Right lobe of liver (tissue), 6 donors: ENCODE results near the gene C20orf173. TPM values are rescaled to one million over a fixed set of nuclear protein-coding genes. Genes with fewer than 3 reads are reported as not detected.

Experiments used
- ATAC-seq, 4 donors: fragments of 200-7000 bp; cut with Tn5 transposase; one replicate each; pipeline ENCODE4 v1.9.1; 2020; ENCODE audit warnings: mild to moderate bottlenecking in 4 of 4, moderate library complexity in 4 of 4
- DNase-seq, 3 donors: peaks; one replicate each; pipeline ENCODE4 v3.0.0-alpha.2; 2020
- H3K27ac ChIP-seq, 3 donors: fragments of 200-600 bp; one replicate each; pipeline ENCODE4 v1.8.0; 2022
- H3K27me3 ChIP-seq, 2 donors: fragments of 200-600 bp; one replicate each; pipeline ENCODE4 v1.8.0; 2022
- H3K36me3 ChIP-seq, 4 donors: fragments of 200-600 bp; sonication (generic) in 1 of 4; one replicate each; pipeline versions ENCODE4 v1.5.1 to v1.8.0; 2017 to 2022; ENCODE audit warnings: control low read depth in 1 of 4
- H3K4me1 ChIP-seq, 4 donors: fragments of 200-600 bp; sonication (generic) in 1 of 4; one replicate each; pipeline versions ENCODE4 v1.5.1 to v1.8.0; 2017 to 2022; ENCODE audit warnings: control low read depth in 1 of 4
- H3K4me3 ChIP-seq, 3 donors: fragments of 200-600 bp; one replicate each; pipeline ENCODE4 v1.8.0; 2022
- H3K9me3 ChIP-seq, 4 donors: fragments of 200-600 bp; sonication (generic) in 1 of 4; one replicate each; pipeline versions ENCODE4 v1.5.1 to v1.8.0; 2017 to 2022; ENCODE audit warnings: control low read depth in 1 of 4
- CTCF ChIP-seq, 4 donors: fragments of 200-600 bp in 3 of 4; fragments of 450-650 bp in 1 of 4; IDR thresholded peaks; one replicate each; pipeline versions ENCODE4 v1.5.1 to v1.8.0; 2016 to 2022; ENCODE audit warnings: antibody characterized with exemption in 4 of 4, mild to moderate bottlenecking in 2 of 4
- POLR2A ChIP-seq: fragments of 450-650 bp; IDR thresholded peaks from one replicate; pipeline ENCODE4 v1.6.1; 2017; ENCODE audit warnings: antibody characterized with exemption, mild to moderate bottlenecking
- WGBS: methylation state at CpG from one replicate; pipeline ENCODE4 v1.1.6; 2018; ENCODE audit warnings: low coverage, low lambda C conversion rate; ENCODE audit not compliant: insufficient coverage; ENCODE audit errors: missing lambda C conversion rate; 5-methylcytosine and 5-hydroxymethylcytosine counted together
- intact Hi-C, 2 donors: fragments of 100-400 bp; cut with DNase I; formaldehyde crosslinking; loops; one replicate each; pipeline versions ENCODE4 v1.11.2 to v1.14.1; 2022
- total RNA-seq, 6 experiments: library from RNA; depleted of rRNA in 2 of 6; stranded (reverse); fragments of >200 nt in 2 of 6; fragmentation: NEBNext Ultra II Directional in 3 of 6; extraction: Animal tissue kit (Norgen Biotek cat#: 25700) in 3 of 6; gene quantifications; one replicate each; pipeline versions ENCODE4 v1.1.0 to v1.2.4, GENCODE V29; 2016 to 2023
- donor health status: DM: no; HTN: yes; CAD: no.
- donor health status: DM: no; HTN: no; CAD: no.
- donor health status: DM: no; HTN: no; CAD: no.
- donor health status: DM: no; HTN: yes; CAD: no.
- donor health status: DM: no; HTN: yes; CAD: no.

C20orf173 gene
- total RNA-seq, 6 experiments from 2014 or later = not detected

GRCh38 chr20:35503281-35503680, 26.2 kb downstream of the C20orf173 start:
- Histone ChIP-seq H3K4me1 (no peaks in the 10 kb centered on the region), H3K9me3 (no peaks in the 10 kb centered on the region), H3K36me3 (peaks cover 0 to 39% (median 11%) of the 10 kb centered on the region in 4 donors), H3K27ac (no peak overlapping the region), H3K4me3 (no peak overlapping the region), H3K27me3 (no peaks in the 10 kb centered on the region)
- TF ChIP-seq POLR2A (no peak), CTCF (IDR thresholded peaks at IDR 0.05) (no peak)
- WGBS = 98% methylated on average over 8 of the region's 10 CpGs
- DNase-seq (no peak), ATAC-seq (no peak)
- intact Hi-C loops = no loop called here

GRCh38 chr20:35502352-35502751, 27.1 kb downstream of the C20orf173 start:
- H3K36me3 ChIP-seq = peaks cover 0 to 48% (median 13%) of the 10 kb centered on the region in 4 donors
- no peak overlapping the region for H3K27ac ChIP-seq
- no peak overlapping the region for H3K4me3 ChIP-seq
- H3K4me1 ChIP-seq = no peaks in the 10 kb centered on the region
- TF ChIP-seq CTCF (IDR thresholded peaks at IDR 0.05) (no peak), POLR2A (no peak)
- DNase-seq (no peak), ATAC-seq (peak in 2 of 4 donors; percentile 11 to 27)
- H3K9me3 ChIP-seq = no peaks in the 10 kb centered on the region
- intact Hi-C loops = no loop called here
- no peaks in the 10 kb centered on the region for H3K27me3 ChIP-seq
- WGBS = 64% methylated on average over 8 of the region's 8 CpGs

- 86% methylated on average over 1 of the region's 1 CpG for WGBS
- intact Hi-C loops = no loop called here
- TF ChIP-seq CTCF (IDR thresholded peaks at IDR 0.05) = no peak
- TF ChIP-seq POLR2A = no peak
- Histone ChIP-seq H3K9me3 (no peaks in the 10 kb centered on the region), H3K4me1 (no peaks in the 10 kb centered on the region), H3K4me3 (no peak overlapping the region), H3K36me3 (peaks cover 0 to 76% (median 13%) of the 10 kb centered on the region in 4 donors), H3K27ac (no peak overlapping the region), H3K27me3 (no peaks in the 10 kb centered on the region)
- no peak for DNase-seq
- ATAC-seq = no peak
Measured at GRCh38 chr20:35499271-35499670, 30.2 kb downstream of the C20orf173 start.

GRCh38 chr20:35497780-35498189, 31.7 kb downstream of the C20orf173 start:
- no peak for DNase-seq
- Histone ChIP-seq H3K27ac (no peak overlapping the region), H3K4me3 (no peak overlapping the region), H3K4me1 (no peaks in the 10 kb centered on the region), H3K27me3 (no peaks in the 10 kb centered on the region), H3K9me3 (no peaks in the 10 kb centered on the region), H3K36me3 (peaks cover 0 to 77% (median 9%) of the 10 kb centered on the region in 4 donors)
- intact Hi-C loops = no loop called here
- TF ChIP-seq POLR2A (no peak), CTCF (IDR thresholded peaks at IDR 0.05) (no peak)
- no peak for ATAC-seq
- 80% methylated on average over 1 of the region's 9 CpGs for WGBS

GRCh38 chr20:35497320-35497719, 32.1 kb downstream of the C20orf173 start:
- Histone ChIP-seq H3K4me3 (no peak overlapping the region), H3K36me3 (peaks cover 0 to 72% (median 7%) of the 10 kb centered on the region in 4 donors), H3K9me3 (no peaks in the 10 kb centered on the region), H3K4me1 (no peaks in the 10 kb centered on the region), H3K27ac (no peak overlapping the region), H3K27me3 (no peaks in the 10 kb centered on the region)
- DNase-seq (no peak), ATAC-seq (no peak)
- intact Hi-C loops = no loop called here
- 88% methylated on average over 4 of the region's 5 CpGs for WGBS
- TF ChIP-seq POLR2A (no peak), CTCF (IDR thresholded peaks at IDR 0.05) (no peak)
